IMR-90 (cell line): ENCODE measurements around the gene KRT39. TPM values are rescaled to one million over a fixed set of nuclear protein-coding genes. Genes with fewer than 3 reads are reported as not detected.

Source experiments
- ATAC-seq: fragments of 200-7000 bp; cut with Tn5 transposase; 2 replicates; pipeline ENCODE4 v1.9.1; 2020; ENCODE audit warnings: low read depth, mild to moderate bottlenecking, moderate library complexity
- BruUV-seq: library from RNA; stranded (reverse); fragments of 400-500 nt; replicated peaks from 2 replicates; lab custom pipeline; 2021; lab: Mats Ljungman, UMichigan
- CTCF ChIA-PET: fragments of 300-600 bp; formaldehyde crosslinking; extraction: SDS; loops from one replicate; lab custom pipeline; 2021; ENCODE audit warnings: antibody characterized with exemption; lab: Yijun Ruan, JAX
- POLR2A ChIA-PET: fragments of 300-600 bp; sonication (Branson Sonifier 250); formaldehyde crosslinking; loops from one replicate; lab custom pipeline; 2022; ENCODE audit warnings: antibody characterized with exemption; ENCODE audit not compliant: unreplicated experiment; lab: Charles Lee
- DNase-seq: peaks from one replicate; pipeline ENCODE4 v3.0.0; 2013
- H2AFZ ChIP-seq: replicated peaks from 2 replicates; pipeline ENCODE3; 2013; ENCODE audit warnings: low read length, mild to moderate bottlenecking; ENCODE audit not compliant: poor library complexity
- H2AK5ac ChIP-seq: 2 replicates; pipeline ENCODE4 v1.6.1; 2013; ENCODE audit warnings: low read depth, low read length, inconsistent platforms
- H2AK9ac ChIP-seq: replicated peaks from 2 replicates; pipeline ENCODE3; 2013; ENCODE audit warnings: mild to moderate bottlenecking, low read depth, low read length, moderate library complexity; ENCODE audit not compliant: poor library complexity
- H2BK120ac ChIP-seq: 2 replicates; pipeline ENCODE4 v1.6.1; 2013; ENCODE audit warnings: low read depth, low read length, inconsistent platforms
- H2BK15ac ChIP-seq: 3 replicates; pipeline ENCODE4 v1.6.1; 2013; ENCODE audit warnings: low read depth, low read length, inconsistent platforms
- H2BK20ac ChIP-seq: 2 replicates; pipeline ENCODE4 v1.6.1; 2013; ENCODE audit warnings: low read depth, mild to moderate bottlenecking, inconsistent platforms, low read length, moderate library complexity
- H2BK5ac ChIP-seq: 2 replicates; pipeline ENCODE4 v1.6.1; 2013; ENCODE audit warnings: mild to moderate bottlenecking, low read depth, low read length, inconsistent platforms; ENCODE audit not compliant: poor library complexity, severe bottlenecking
- H3K14ac ChIP-seq: replicated peaks from 2 replicates; pipeline ENCODE4 v1.6.1; 2013; ENCODE audit warnings: low read depth, low read length, inconsistent platforms
- H3K18ac ChIP-seq: 2 replicates; pipeline ENCODE4 v1.6.1; 2013; ENCODE audit warnings: low read depth, low read length, control low read depth
- H3K23ac ChIP-seq: 2 replicates; pipeline ENCODE4 v1.6.1; 2013; ENCODE audit warnings: low read depth, low read length, inconsistent platforms
- H3K27ac ChIP-seq: 2 replicates; pipeline ENCODE4 v1.5.1; 2013; ENCODE audit warnings: mild to moderate bottlenecking, control low read depth, low read length; ENCODE audit not compliant: insufficient read depth
- H3K27me3 ChIP-seq: 2 replicates; pipeline ENCODE4 v1.6.1; 2013; ENCODE audit warnings: low read length; ENCODE audit not compliant: control insufficient read depth, insufficient read depth
- H3K36me3 ChIP-seq: 2 replicates; pipeline ENCODE4 v1.6.1; 2013; ENCODE audit warnings: low read length, mixed read lengths; ENCODE audit not compliant: control insufficient read depth, insufficient read depth
- H3K4ac ChIP-seq: 2 replicates; pipeline ENCODE4 v1.6.1; 2013; ENCODE audit warnings: low read depth, low read length, inconsistent platforms
- H3K4me1 ChIP-seq: 2 replicates; pipeline ENCODE4 v1.6.1; 2013; ENCODE audit warnings: low read length, mixed read lengths; ENCODE audit not compliant: control insufficient read depth, insufficient read depth
- H3K4me2 ChIP-seq: 2 replicates; pipeline ENCODE4 v1.6.1; 2013; ENCODE audit warnings: low read depth, mild to moderate bottlenecking, control low read depth, low read length, moderate library complexity
- H3K4me3 ChIP-seq: 2 replicates; pipeline ENCODE4 v1.5.1; 2013; ENCODE audit warnings: low read depth, mild to moderate bottlenecking, control low read depth, low read length, moderate library complexity; ENCODE audit not compliant: insufficient read depth
- H3K56ac ChIP-seq: 2 replicates; pipeline ENCODE4 v1.6.1; 2013; ENCODE audit warnings: low read length, inconsistent platforms; ENCODE audit not compliant: insufficient read depth; ENCODE audit errors: extremely low read depth
- H3K79me1 ChIP-seq, 2 experiments: 2 replicates each; pipeline ENCODE4 v1.6.1; 2013; ENCODE audit warnings: low read length in 2 of 2, inconsistent platforms in 1 of 2, low read depth in 1 of 2
- H3K9ac ChIP-seq: 2 replicates; pipeline ENCODE4 v1.6.1; 2013; ENCODE audit warnings: low read depth, low read length, control low read depth
- H3K9me1 ChIP-seq: 2 replicates; pipeline ENCODE4 v1.6.1; 2013; ENCODE audit warnings: low read length, inconsistent platforms; ENCODE audit not compliant: insufficient read depth
- H3K9me3 ChIP-seq: 2 replicates; pipeline ENCODE4 v1.6.1; 2013; ENCODE audit warnings: low read length; ENCODE audit not compliant: control insufficient read depth, insufficient read depth
- H4K20me1 ChIP-seq: 2 replicates; pipeline ENCODE4 v1.6.1; 2013; ENCODE audit warnings: low read length, inconsistent platforms; ENCODE audit not compliant: insufficient read depth
- H4K5ac ChIP-seq: 2 replicates; pipeline ENCODE4 v1.6.1; 2013; ENCODE audit warnings: mild to moderate bottlenecking, low read depth, low read length, control low read depth
- H4K8ac ChIP-seq, 2 experiments: 2 replicates each; pipeline ENCODE4 v1.6.1; 2013; ENCODE audit warnings: low read depth in 2 of 2, low read length in 2 of 2, control low read depth in 1 of 2, inconsistent platforms in 1 of 2
- H4K91ac ChIP-seq: 2 replicates; pipeline ENCODE4 v1.6.1; 2013; ENCODE audit warnings: low read depth, low read length, inconsistent platforms; ENCODE audit not compliant: insufficient read depth
- BHLHE40 ChIP-seq: fragments of 150-350 bp; IDR thresholded peaks from 2 replicates; pipeline ENCODE4 v1.6.1; 2016; ENCODE audit warnings: mild to moderate bottlenecking, low read depth, low read length
- CEBPB ChIP-seq: IDR thresholded peaks from 2 replicates; pipeline ENCODE4 v1.6.1; 2012; ENCODE audit warnings: low read depth, low read length, improper control_type of control experiment
- CHD1 ChIP-seq: IDR thresholded peaks from 2 replicates; pipeline ENCODE4 v1.6.1; 2012; ENCODE audit warnings: low read depth, low read length, improper control_type of control experiment
- CTCF ChIP-seq: conservative IDR thresholded peaks from 2 replicates; pipeline ENCODE4 v1.5.1; 2012; ENCODE audit warnings: mild to moderate bottlenecking, low read depth, low read length, improper control_type of control experiment
- FOS ChIP-seq: fragments of 150-350 bp; IDR thresholded peaks from 2 replicates; pipeline ENCODE4 v1.6.1; 2016; ENCODE audit warnings: low read depth, low read length
- MAFK ChIP-seq: IDR thresholded peaks from 2 replicates; pipeline ENCODE4 v1.6.1; 2012; ENCODE audit warnings: low read depth, low read length, improper control_type of control experiment
- MAZ ChIP-seq: IDR thresholded peaks from 2 replicates; pipeline ENCODE4 v1.6.1; 2012; ENCODE audit warnings: low read depth, mild to moderate bottlenecking, low read length, improper control_type of control experiment, moderate library complexity, borderline replicate concordance
- MXI1 ChIP-seq: IDR thresholded peaks from 2 replicates; pipeline ENCODE4 v1.6.1; 2012; ENCODE audit warnings: low read depth, mild to moderate bottlenecking, low read length, moderate library complexity, borderline replicate concordance
- NFE2L2 ChIP-seq: fragments of 150-350 bp; IDR thresholded peaks from 2 replicates; pipeline ENCODE4 v1.6.1; 2016; ENCODE audit warnings: low read depth, mild to moderate bottlenecking, low read length
- RAD21 ChIP-seq: IDR thresholded peaks from 2 replicates; pipeline ENCODE4 v1.6.1; 2012; ENCODE audit warnings: low read length, improper control_type of control experiment
- RCOR1 ChIP-seq: IDR thresholded peaks from 2 replicates; pipeline ENCODE4 v1.6.1; 2012; ENCODE audit warnings: mild to moderate bottlenecking, low read length, improper control_type of control experiment; ENCODE audit not compliant: insufficient replicate concordance
- RFX5 ChIP-seq: IDR thresholded peaks from 2 replicates; pipeline ENCODE4 v1.8.0; 2012; ENCODE audit warnings: low read depth, mild to moderate bottlenecking, low read length, moderate library complexity
- SMC3 ChIP-seq: fragments of 150-350 bp; IDR thresholded peaks from 2 replicates; pipeline ENCODE4 v1.6.1; 2016; ENCODE audit warnings: low read depth, mild to moderate bottlenecking, antibody characterized with exemption, low read length, moderate library complexity
- WGBS, 2 experiments: methylation state at CpG; one replicate each; pipeline versions ENCODE4 v1.1.5 to v1.1.7; 2013; ENCODE audit warnings: missing lambda C conversion rate in 2 of 2; ENCODE audit not compliant: insufficient read length in 1 of 2; ENCODE audit errors: extremely low coverage in 2 of 2; 5-methylcytosine and 5-hydroxymethylcytosine counted together
- dilution Hi-C: fragments of 300-500 bp; cut with HindIII; formaldehyde crosslinking; loops from one replicate; pipeline ENCODE4 v1.14.3; 2018; ENCODE audit warnings: low sequenced_read_pairs; ENCODE audit not compliant: unreplicated experiment
- in situ Hi-C: fragments of 300-500 bp; cut with MboI; formaldehyde crosslinking; loops from 3 replicates; pipeline ENCODE4 v1.14.3; 2019; ENCODE audit warnings: low sequenced_read_pairs, inconsistent platforms, mixed read lengths
- intact Hi-C: fragments of 100-400 bp; cut with micrococcal nuclease; formaldehyde crosslinking; loops from 2 replicates; pipeline ENCODE4 v1.10.0; 2022
- polyA plus RNA-seq, 3 experiments: library from polyadenylated mRNA; depleted of rRNA; stranded (reverse); fragments of >200 nt; gene quantifications; 2 replicates each; pipeline ENCODE4 v1.2.3, GENCODE V29; 2012; ENCODE audit warnings: low replicate concordance in 1 of 3
- total RNA-seq: library from RNA; depleted of rRNA; stranded (reverse); fragments of >200 nt; gene quantifications from 2 replicates; pipeline ENCODE4 v1.2.3, GENCODE V29; 2012
- TF ChIP-seq, protein P1 (sequence below): fragments of 150-350 bp; IDR thresholded peaks from 2 replicates; pipeline ENCODE4 v1.6.1; 2017; ENCODE audit warnings: mild to moderate bottlenecking, antibody characterized with exemption, low read length, low read depth

KRT39 gene
- total and polyA plus RNA-seq, 2 of the 4 experiments (the other 2 are of a cell fraction), result 0.15 TPM; not detected in 1

GRCh38 chr17:40947929-40948328, 18.8 kb downstream of the KRT39 start:
- H2BK20ac ChIP-seq, result no peak overlapping the region
- no peaks in the 10 kb centered on the region for H3K79me1 ChIP-seq
- H3K9me1 ChIP-seq, result no peaks in the 10 kb centered on the region; the same call in 1 of the 2 replicates
- H3K27ac ChIP-seq, result no peak overlapping the region
- ChIA-PET POLR2A (no interaction called here), CTCF (no interaction called here)
- dilution Hi-C loops (no loop called here), intact Hi-C loops (no loop called here), in situ Hi-C loops (no loop called here)
- no peaks in the 10 kb centered on the region for H3K36me3 ChIP-seq
- WGBS, 2 experiments, result no CpG with 5 or more reads among the region's 2 CpGs
- H3K9ac ChIP-seq, result no peak overlapping the region
- no peaks in the 10 kb centered on the region for H4K20me1 ChIP-seq
- no peak overlapping the region for H3K18ac ChIP-seq
- H3K23ac ChIP-seq, result no peak overlapping the region
- H3K4me2 ChIP-seq, result no peak overlapping the region
- no peak overlapping the region for H2BK5ac ChIP-seq
- H3K4me3 ChIP-seq, result no peak overlapping the region
- TF ChIP-seq RFX5 (no peak), MAZ (no peak), SMC3 (no peak), MXI1 (no peak), CEBPB (no peak), BHLHE40 (no peak), MAFK (no peak), RCOR1 (no peak), FOS (no peak), NFE2L2 (no peak), RAD21 (no peak), CTCF (no peak), CHD1 (no peak)
- TF ChIP-seq, protein P1, sequence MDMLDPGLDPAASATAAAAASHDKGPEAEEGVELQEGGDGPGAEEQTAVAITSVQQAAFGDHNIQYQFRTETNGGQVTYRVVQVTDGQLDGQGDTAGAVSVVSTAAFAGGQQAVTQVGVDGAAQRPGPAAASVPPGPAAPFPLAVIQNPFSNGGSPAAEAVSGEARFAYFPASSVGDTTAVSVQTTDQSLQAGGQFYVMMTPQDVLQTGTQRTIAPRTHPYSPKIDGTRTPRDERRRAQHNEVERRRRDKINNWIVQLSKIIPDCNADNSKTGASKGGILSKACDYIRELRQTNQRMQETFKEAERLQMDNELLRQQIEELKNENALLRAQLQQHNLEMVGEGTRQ, result no peak
- H2AK9ac ChIP-seq, result no peak overlapping the region
- H2AK5ac ChIP-seq, result no peak overlapping the region
- H3K27me3 ChIP-seq, result no peaks in the 10 kb centered on the region
- BruUV-seq, result no TSS peak
- no peak overlapping the region for H2BK120ac ChIP-seq
- no peak for DNase-seq
- no peaks in the 10 kb centered on the region for H3K9me3 ChIP-seq
- H4K91ac ChIP-seq, result no peak overlapping the region
- ATAC-seq, result no peak
- no peak overlapping the region for H2BK15ac ChIP-seq
- no peak overlapping the region for H2AFZ ChIP-seq
- H3K4me1 ChIP-seq, result peaks cover 4% of the 10 kb centered on the region
- H4K8ac ChIP-seq, result no peak overlapping the region
- H4K5ac ChIP-seq, result no peak overlapping the region
- H3K14ac ChIP-seq, result no peak overlapping the region
- H3K56ac ChIP-seq, result no peak overlapping the region
- no peak overlapping the region for H3K4ac ChIP-seq
